HG03280 (cell line): ENCODE measurements around the gene HRC.
"Not testable (repeated sequence)": the region's sequence is repeated elsewhere in the genome, so short reads cannot be mapped to it uniquely, and the experiment has no call there.

Source experiments
- ATAC-seq: cut with Tn5 transposase; IDR thresholded peaks from one replicate; pipeline ENCODE4 v1.9.1; 2021; ENCODE audit warnings: mild to moderate bottlenecking, moderate library complexity; ENCODE audit not compliant: unreplicated experiment

The HRC gene, protein sequence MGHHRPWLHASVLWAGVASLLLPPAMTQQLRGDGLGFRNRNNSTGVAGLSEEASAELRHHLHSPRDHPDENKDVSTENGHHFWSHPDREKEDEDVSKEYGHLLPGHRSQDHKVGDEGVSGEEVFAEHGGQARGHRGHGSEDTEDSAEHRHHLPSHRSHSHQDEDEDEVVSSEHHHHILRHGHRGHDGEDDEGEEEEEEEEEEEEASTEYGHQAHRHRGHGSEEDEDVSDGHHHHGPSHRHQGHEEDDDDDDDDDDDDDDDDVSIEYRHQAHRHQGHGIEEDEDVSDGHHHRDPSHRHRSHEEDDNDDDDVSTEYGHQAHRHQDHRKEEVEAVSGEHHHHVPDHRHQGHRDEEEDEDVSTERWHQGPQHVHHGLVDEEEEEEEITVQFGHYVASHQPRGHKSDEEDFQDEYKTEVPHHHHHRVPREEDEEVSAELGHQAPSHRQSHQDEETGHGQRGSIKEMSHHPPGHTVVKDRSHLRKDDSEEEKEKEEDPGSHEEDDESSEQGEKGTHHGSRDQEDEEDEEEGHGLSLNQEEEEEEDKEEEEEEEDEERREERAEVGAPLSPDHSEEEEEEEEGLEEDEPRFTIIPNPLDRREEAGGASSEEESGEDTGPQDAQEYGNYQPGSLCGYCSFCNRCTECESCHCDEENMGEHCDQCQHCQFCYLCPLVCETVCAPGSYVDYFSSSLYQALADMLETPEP

DNA sequence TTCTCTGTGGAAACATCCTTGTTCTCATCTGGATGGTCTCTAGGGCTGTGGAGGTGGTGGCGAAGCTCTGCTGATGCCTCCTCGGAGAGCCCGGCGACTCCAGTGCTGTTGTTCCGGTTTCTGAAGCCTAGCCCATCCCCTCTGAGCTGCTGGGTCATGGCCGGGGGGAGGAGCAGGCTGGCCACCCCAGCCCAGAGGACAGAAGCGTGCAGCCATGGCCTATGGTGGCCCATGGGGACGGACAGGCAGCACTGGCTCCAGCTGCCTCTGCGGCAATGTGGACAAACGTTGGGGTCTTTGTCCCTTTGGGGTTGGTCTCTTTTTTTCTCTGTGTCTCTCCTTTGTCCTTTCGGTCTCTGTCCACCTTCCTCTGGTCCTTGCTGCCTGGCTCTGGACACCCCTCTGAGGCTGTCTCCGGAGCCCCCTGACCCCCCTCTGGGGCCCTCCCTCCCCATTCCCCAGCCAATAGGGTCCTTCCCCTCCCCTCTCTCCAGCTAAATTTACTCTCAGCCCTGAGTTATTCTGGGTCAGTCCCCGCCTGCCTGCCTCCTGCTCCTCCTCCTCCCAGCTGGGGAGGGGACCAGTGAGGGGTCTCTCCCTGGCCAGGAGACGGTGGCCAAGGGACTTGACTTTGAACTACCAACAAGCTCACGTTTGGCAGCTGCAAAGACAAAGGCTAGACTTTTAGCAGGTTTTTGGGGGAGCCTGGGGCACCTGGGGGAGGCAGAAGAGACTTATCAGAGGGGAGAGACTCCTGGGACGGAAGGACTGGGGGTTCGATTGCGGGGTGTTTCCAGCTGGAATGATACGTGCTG is at the start of gene HRC:
TSS of gene HRC (minus strand) at position 392 of the 815 bp plus-strand sequence. CDS start at position 233, 159 bp downstream.
- no peak for ATAC-seq

DNA sequence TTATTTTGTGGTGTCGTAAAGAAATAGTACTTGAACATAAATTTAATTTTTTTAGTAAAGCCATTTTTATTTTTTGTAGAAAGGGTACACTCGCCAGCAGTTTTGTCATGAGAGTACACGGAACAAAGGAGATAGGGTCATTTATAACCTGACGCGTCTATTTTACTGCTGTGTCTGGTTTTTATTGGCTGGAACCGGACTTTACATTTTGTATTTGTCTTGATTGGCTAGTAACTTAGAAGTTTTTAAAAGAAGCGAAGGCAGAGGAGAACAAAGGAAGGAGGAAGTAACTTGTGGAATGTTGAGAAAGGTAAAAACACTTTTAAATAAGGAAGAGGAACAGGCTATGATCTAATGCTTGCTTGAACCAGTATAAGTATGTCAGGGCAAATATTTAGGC is 45.8 kb upstream of the HRC start:
- ATAC-seq: no peak

DNA sequence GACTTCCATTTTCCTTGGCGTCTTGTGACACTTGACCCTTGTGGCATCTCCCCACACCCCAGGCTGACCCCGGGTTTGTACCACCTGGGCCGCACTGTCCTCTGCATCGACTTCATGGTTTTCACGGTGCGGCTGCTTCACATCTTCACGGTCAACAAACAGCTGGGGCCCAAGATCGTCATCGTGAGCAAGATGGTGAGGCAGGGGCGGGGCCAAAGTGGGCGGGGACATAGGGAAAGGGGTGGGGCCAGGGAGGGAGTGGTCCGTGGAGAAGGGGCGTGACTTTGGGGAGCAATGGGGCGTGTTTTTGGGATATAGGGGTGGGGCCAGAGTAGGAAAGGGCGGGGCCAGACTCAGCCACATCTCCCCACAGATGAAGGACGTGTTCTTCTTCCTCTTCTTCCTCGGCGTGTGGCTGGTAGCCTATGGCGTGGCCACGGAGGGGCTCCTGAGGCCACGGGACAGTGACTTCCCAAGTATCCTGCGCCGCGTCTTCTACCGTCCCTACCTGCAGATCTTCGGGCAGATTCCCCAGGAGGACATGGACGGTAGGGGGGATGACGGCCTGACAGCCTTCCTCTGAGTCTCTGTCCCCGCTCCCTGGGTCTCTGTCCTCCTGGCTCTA is 45.2 kb upstream of the HRC start:
- no peak for ATAC-seq

DNA sequence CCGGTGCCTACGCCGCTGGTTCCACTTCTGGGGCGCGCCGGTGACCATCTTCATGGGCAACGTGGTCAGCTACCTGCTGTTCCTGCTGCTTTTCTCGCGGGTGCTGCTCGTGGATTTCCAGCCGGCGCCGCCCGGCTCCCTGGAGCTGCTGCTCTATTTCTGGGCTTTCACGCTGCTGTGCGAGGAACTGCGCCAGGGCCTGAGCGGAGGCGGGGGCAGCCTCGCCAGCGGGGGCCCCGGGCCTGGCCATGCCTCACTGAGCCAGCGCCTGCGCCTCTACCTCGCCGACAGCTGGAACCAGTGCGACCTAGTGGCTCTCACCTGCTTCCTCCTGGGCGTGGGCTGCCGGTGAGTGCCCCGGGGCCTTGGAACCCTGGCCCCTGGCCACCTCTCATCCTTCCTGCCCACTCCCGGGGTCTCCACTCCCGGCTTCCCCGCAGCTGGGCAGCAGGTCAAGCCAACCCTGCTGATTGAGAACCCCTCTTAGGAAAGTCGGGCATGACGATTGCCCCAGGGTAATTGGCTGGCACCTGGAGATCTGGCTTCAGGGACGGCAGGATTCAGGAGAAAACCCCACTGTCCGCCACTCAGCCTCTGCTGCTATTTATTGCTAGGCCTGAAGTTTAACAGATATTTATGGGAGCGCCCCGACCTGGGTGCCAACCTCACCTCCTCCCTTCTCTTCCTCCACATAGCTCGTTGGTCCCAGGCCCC is 41.5 kb upstream of the HRC start:
- ATAC-seq: no peak

DNA sequence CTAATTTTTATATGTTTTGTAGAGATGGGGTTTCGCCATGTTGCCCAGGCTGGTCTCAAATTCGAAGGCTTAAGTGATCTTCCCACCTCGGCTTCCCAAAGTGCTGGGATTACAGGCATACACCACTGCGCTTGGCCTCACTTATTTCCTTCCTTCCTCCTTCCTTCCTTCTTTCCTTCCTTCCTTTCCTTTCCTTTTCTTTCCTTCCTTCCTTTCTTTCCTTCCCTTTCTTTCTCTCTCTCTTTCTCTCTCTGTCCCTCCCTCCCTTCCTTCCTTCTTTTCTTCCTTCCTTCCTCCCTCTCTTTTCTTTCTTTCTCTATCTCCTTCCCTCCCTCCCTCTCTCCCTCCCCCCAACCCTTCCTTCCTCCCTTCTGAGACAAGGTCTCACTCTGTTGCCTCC is 39.2 kb upstream of the HRC start:
- no peak for ATAC-seq

DNA sequence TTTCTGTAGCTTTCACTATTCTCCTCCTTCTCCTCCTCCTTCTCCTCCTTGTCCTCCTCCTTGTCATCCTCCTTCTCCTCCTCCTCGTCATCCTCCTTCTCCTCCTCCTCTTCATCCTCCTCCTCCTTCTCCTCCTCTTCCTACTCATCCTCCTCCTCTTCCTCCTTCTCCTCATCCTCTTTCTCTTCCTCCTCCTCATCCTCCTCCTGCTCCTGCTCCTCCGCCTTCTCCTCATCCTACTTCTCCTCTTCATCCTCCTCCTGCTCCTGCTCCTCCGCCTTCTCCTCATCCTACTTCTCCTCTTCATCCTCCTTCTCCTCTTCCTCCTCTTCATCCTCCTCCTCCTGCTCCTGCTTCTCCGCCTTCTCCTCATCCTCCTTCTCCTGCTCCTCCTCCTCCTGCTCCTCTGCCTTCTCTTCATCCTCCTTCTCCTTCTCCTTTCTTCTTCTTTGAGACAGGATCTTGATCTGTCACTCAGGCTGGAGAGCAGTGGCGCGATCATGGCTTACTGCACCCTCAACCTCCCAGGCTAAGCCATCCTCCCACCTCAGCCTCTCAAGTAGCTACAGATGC is 38.7 kb upstream of the HRC start:
- ATAC-seq: no peak

DNA sequence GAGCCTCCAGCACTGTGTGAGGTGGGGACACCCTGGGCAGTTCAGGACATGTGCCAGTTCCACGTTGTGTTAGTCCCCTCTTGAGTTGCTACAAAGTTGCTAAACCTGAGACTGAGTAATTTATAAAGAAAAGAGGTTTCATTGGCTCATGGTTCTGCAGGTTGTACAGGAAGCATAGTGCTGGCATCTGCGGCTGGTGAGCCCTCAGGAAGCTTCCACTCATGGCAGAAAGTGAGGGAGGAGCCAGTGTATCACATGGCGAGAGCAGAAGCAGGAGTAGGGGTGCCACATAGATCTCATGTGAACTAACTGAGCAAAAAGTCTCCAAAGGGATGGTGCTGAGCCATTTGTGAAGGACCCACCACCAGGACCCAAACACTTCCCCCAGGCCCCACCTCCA is 35.6 kb upstream of the HRC start:
- no peak for ATAC-seq

DNA sequence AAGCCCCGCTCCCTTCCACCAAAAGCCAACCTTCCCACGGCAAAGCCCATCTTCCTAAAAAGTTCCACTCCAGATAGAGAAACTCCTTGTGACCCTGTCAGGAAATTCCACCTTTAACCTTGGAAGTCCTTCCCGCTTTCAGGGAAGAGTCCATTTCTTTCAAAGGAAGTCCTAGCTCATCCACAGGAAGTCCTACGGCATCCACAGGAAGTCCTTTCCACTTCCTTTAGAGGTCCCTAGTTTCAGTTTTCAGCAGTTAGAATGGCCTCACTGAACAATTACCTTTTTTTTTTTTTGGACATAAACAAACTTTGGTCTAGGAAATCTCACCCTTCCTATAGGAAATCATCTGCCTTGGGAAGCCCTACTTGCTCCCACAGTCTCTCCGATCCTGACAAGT is 34.1 kb upstream of the HRC start:
- no peak for ATAC-seq

DNA sequence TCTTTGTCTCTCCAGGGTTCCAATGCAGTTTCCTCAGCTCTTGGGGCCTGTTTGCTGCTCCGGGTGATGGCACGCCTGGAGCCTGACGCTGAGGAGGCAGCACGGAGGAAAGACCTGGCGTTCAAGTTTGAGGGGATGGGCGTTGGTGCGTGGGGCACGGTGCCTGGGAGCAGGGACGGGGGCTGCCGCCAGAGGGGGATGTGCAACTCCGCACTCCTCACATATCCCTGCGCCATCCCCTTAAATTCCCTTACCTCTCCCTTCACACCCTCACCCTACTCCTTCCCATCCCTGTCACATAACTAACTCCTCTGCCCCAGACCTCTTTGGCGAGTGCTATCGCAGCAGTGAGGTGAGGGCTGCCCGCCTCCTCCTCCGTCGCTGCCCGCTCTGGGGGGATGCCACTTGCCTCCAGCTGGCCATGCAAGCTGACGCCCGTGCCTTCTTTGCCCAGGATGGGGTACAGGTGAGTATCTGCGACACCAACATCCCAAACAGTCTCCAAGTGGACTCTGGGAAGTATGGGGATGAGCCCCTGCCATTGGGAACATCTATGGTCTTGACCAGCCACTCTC is 33.5 kb upstream of the HRC start:
- no peak for ATAC-seq

DNA sequence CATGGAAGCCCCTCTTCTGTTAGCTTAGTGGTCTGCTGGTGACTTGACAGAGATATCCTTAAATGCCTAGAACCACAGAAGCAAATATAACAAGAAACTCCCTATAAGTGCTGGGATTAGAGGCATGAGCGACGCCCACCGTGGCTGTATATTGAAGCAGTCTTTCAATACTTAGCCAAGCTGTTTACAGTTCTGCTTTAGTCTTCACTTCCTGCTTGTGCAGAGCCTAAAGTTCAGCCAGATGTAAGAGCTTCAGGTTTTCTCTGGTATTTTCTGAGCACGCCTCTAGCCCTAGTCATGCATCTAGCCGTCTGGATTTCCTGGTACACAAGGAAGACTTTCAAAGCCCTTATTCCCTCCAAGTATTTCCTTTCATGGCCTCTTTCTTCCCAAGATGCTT is 30.9 kb upstream of the HRC start:
- no peak for ATAC-seq

DNA sequence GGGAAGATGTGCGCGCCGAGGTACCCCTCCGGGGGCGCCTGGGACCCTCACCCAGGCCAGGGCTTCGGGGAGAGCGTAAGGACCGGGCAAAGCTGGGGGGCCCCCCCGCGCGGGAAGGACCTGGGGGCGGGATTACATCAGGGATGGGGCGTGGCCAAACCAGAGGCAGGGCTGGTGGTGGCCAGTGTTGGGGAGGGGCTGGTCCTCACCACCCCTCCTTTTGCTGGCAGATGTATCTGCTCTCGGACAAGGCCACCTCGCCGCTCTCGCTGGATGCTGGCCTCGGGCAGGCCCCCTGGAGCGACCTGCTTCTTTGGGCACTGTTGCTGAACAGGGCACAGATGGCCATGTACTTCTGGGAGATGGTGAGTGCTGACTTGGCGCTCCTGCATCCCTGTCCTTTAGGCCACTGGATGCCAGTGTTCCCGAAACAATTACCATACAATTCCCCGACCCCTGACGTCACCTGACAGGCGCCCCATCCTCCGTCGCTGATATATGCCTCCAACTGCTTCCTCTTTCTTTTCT is 27.7 kb upstream of the HRC start:
- ATAC-seq: no peak

DNA sequence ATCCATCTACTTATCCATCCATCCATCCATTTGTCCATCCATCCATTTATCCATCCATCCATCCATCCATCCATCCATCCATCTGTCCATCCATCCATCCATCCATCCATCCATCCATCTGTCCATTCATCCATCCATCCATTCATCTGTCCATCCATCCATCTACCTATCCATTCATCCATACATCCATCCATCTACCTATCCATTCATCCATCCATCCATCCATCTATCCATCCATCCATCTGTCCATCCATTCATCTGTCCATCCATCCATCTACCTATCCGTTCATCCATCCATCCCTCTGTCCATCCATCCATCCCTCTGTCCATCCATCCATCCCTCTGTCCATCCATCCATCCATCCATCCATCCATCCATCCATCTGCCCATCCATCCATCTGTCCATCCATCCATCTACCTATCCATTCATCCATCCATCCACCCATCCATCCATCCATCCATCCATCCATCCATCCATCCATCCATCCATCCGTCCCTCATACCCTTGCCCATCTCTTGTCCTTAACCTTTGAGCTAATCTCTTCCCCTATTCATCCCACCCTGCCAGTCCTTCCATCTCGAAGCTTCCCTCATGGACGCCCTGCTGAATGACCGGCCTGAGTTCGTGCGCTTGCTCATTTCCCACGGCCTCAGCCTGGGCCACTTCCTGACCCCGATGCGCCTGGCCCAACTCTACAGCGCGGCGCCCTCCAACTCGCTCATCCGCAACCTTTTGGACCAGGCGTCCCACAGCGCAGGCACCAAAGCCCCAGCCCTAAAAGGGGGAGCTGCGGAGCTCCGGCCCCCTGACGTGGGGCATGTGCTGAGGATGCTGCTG is 27.0 kb upstream of the HRC start:
- ATAC-seq: not testable (repeated sequence)

DNA sequence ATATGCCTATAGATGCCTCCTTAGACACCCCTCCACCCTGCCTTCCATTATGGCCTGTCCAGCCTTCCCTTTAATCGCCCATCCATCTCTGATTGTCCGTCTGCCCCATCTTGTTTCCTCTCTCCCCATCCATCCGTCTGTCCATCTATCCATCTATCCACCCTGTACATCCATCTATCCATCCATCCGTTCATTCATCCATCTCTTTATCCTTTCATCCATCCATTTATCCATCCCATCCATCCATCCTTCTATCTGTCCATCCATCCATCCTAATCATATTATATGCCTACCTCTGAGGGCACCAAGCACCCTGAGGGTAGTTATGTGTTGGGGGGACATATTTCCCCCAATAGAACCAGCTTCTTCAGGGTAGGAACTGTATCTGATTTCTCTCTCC is 25.5 kb upstream of the HRC start:
- ATAC-seq: no peak

DNA sequence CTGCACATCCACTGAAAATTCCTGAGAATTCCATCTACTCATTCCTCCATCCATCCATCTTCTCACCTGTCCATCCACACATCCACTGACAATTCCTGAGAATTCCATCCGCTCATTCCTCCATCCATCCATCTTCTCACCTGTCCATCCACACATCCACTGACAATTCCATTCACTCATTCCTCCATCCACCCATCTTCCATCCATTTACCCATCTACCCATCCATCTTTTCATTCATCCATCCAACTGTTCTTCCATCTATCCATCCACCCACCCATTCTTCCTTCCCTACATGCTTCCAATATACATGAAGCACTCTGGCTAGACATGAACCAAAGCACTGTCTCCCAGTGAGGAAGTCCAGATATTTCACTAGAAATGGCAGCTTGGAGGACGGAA is 18.0 kb upstream of the HRC start:
- ATAC-seq: no peak

DNA sequence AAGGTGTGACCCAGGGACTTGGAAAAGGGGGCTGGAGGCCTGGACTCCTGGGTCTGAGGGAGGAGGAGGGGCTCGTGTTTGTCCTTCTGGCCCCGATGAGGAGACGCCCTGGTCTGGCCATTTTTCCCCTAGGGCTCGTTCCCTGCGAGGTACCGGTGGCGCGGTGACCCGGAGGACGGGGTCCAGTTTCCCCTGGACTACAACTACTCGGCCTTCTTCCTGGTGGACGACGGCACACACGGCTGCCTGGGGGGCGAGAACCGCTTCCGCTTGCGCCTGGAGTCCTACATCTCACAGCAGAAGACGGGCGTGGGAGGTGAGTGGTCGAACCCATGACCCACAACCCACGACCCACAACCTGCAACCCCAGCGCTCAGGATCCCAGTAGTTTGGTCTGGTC is 13.2 kb upstream of the HRC start:
- no peak for ATAC-seq

DNA sequence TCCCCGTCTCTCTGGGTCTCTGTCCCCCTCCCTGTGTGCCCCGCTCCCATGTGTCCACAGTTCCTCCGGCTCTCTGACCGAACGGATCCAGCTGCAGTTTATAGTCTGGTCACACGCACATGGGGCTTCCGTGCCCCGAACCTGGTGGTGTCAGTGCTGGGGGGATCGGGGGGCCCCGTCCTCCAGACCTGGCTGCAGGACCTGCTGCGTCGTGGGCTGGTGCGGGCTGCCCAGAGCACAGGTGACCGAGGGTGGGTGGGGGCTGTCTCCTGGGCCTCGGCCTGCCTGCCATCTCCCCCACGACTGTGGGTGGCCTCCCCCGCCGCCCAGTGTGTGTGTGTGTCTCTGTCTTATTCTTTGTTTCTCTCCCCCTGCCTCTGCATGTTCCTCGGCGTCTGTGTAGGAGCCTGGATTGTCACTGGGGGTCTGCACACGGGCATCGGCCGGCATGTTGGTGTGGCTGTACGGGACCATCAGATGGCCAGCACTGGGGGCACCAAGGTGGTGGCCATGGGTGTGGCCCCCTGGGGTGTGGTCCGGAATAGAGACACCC is 12.7 kb upstream of the HRC start:
- ATAC-seq: no peak

DNA sequence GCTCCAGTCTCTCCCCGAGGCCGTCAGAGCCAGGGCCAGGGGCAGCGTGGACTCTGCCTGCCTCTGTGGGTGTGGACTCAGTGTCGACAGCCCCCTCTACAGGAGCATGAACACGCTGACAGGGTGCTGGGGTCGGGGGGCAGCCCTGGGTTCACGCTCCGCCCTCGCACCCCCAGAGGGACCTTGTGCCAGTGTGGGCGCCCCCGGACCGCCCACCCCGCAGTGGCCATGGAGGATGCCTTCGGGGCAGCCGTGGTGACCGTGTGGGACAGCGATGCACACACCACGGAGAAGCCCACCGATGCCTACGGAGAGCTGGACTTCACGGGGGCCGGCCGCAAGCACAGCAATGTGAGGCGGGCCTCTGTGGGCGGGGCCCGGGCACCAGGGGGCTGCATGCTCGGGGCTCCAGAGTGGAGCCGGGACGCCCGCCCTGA is 10.7 kb upstream of the HRC start:
- no peak for ATAC-seq

DNA sequence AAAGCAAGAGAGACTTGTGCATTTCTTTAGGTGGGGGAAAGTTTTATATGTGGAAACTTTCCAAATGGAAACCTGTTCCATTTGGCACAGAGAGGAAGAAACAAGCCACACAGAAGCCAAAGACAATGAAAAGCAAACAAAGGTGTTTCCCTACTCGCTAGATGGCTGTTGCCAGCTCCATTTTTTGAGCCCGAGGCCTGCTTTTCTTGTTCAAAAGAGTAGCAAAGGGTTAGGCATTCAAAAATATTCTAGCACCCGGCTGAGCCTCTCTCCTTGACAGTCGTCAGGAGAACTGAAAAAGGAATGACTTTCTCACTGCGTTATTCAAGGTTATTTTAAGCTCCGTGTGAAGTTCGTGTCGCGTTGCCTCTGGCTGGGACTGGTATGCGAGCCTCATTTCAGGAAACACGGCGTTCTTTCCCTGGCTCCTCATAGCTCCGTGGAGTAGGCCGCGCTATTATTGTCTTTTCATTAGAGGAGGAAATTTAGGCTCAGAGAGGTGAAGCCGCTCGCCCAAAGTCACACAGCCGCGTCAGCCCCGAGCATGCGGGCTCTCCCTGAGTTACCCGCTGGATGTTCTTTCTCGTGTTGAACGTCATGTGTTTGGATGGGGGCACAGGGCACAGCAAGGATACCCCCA is 10.0 kb upstream of the HRC start:
- ATAC-seq: no peak
